ENCODE results near the gene PSRC1. TPM values are rescaled to one million over a fixed set of nuclear protein-coding genes. Genes with fewer than 3 reads are reported as not detected.
"Not testable (repeated sequence)": the region's sequence is repeated elsewhere in the genome, so short reads cannot be mapped to it uniquely, and the experiment has no call there.

Gene PSRC1
- total RNA-seq, 1 experiment from 2014 or later: 68.4 TPM

- TF ChIP-seq ZMAT4 (CRISPR knock-in tag; IDR thresholded peaks at IDR 0.05) (no peak), SOX15 (CRISPR knock-in tag; IDR thresholded peaks at IDR 0.05) (no peak), FOXP1 (CRISPR knock-in tag; IDR thresholded peaks at IDR 0.05; ENCODE audit: borderline replicate concordance) (no peak), NFATC4 (CRISPR knock-in tag; IDR thresholded peaks at IDR 0.05) (no peak), ATF2 (CRISPR knock-in tag; IDR thresholded peaks at IDR 0.05; ENCODE audit: borderline replicate concordance, low read depth) (no peak), NR2C2 (CRISPR knock-in tag; IDR thresholded peaks at IDR 0.05) (no peak), EMX1 (CRISPR knock-in tag; IDR thresholded peaks at IDR 0.05) (no peak), TEAD4 (CRISPR knock-in tag; IDR thresholded peaks at IDR 0.05) (no peak), USF1 (CRISPR knock-in tag; IDR thresholded peaks at IDR 0.05) (no peak)
These were observed 23.9 kb upstream of the PSRC1 start, which contains the start of gene MYBPHL (continued) for GRCh38 chr1:109306832-109307273.

GRCh38 chr1:109305991-109306390 is 23.0 kb upstream of the PSRC1 start:
- not testable (repeated sequence) for DNase-seq (ENCODE audit: low spot score); H3K4me3 Mint-ChIP-seq
- CTCF ChIA-PET: interaction anchor here (1.3 to 4.6 kb wide), 7 partner anchors 10 to 112 kb away, joined by 3 to 22 read pairs (median 6); partner anchors contain the start of genes PSRC1 and SORT1

GRCh38 chr1:109304226-109304920 is 21.4 kb upstream of the PSRC1 start:
- Mint-ChIP-seq H3K27me3 (ENCODE audit: low read depth) (no peaks in the 10 kb centered on the region), H3K4me1 (peaks cover 20% of the 10 kb centered on the region), H3K36me3 (no peaks in the 10 kb centered on the region), H3K9me3 (no peaks in the 10 kb centered on the region), H3K27ac (no peak overlapping the region), H3K4me3 (no peak overlapping the region)
- POLR2A ChIA-PET: interaction anchor here (1.9 kb wide), 1 partner anchor 94 kb away, joined by 6 read pairs; the partner anchor contains the start of gene SORT1
- CTCF ChIA-PET: interaction anchor here (0.8 to 4.6 kb wide), 3 partner anchors 8 to 94 kb away, joined by 4 to 22 read pairs (median 6); partner anchors contain the start of gene SORT1
- ATAC-seq (no peak), DNase-seq (ENCODE audit: low spot score) (no peak)
- no peak for TF ChIP-seq ZNF671 (CRISPR knock-in tag; IDR thresholded peaks at IDR 0.05)
- TF ChIP-seq TP53 (CRISPR knock-in tag; IDR thresholded peaks at IDR 0.05): no peak
- TF ChIP-seq USF1 (CRISPR knock-in tag; IDR thresholded peaks at IDR 0.05): no peak
- TF ChIP-seq CREM (CRISPR knock-in tag; IDR thresholded peaks at IDR 0.05): no peak
- no peak for TF ChIP-seq CTCF (IDR thresholded peaks at IDR 0.05)
- no peak for TF ChIP-seq ZNF512 (CRISPR knock-in tag; IDR thresholded peaks at IDR 0.05; ENCODE audit: borderline replicate concordance)
- no peak for TF ChIP-seq E2F5 (CRISPR knock-in tag; IDR thresholded peaks at IDR 0.05)
- TF ChIP-seq OVOL2 (CRISPR knock-in tag; IDR thresholded peaks at IDR 0.05; ENCODE audit: borderline replicate concordance): no peak
- TF ChIP-seq FOXJ3 (CRISPR knock-in tag; IDR thresholded peaks at IDR 0.05; ENCODE audit: borderline replicate concordance): no peak
- no peak for TF ChIP-seq ZNF121 (CRISPR knock-in tag; IDR thresholded peaks at IDR 0.05)
- TF ChIP-seq ZNF263 (CRISPR knock-in tag; IDR thresholded peaks at IDR 0.05; ENCODE audit: low read depth): no peak
- TF ChIP-seq ZNF423 (CRISPR knock-in tag; IDR thresholded peaks at IDR 0.05): no peak
- TF ChIP-seq USF2 (CRISPR knock-in tag; IDR thresholded peaks at IDR 0.05): no peak

More at GRCh38 chr1:109305991-109306390, 23.0 kb upstream of the PSRC1 start:
- not testable (repeated sequence) for H3K27me3 Mint-ChIP-seq (ENCODE audit: low read depth); H3K36me3 Mint-ChIP-seq; H3K9me3 Mint-ChIP-seq
- POLR2A ChIA-PET: interaction anchor here (0.9 to 3.0 kb wide), 3 partner anchors 9 to 92 kb away, joined by 6 to 9 read pairs (median 6); partner anchors contain the start of genes PSRC1 and SORT1
- Mint-ChIP-seq H3K4me1 (peaks cover 17% of the 10 kb centered on the region), H3K27ac (peak overlapping the region; percentile 37)
- ATAC-seq: peak; percentile 73
